ENCODE measurements around the gene KCNN4.
"Not testable (repeated sequence)": the region's sequence is repeated elsewhere in the genome, so short reads cannot be mapped to it uniquely, and the experiment has no call there.

KCNN4 gene

GRCh38 chr19:43780706-43781525, at the start of gene KCNN4:
Gene KCNN4, minus strand, starts transcription at chr19:43780973. Its CDS starts 112 bp downstream, at chr19:43780861.
- peak; percentile 90 for DNase-seq

GRCh38 chr19:43826787-43827754, 46.3 kb upstream of the KCNN4 start, which contains the start of gene ZNF283:
Gene ZNF283, plus strand, starts transcription at chr19:43827321. Its CDS starts 6,184 bp downstream, at chr19:43833505.
- peak; percentile 93 for DNase-seq

- not testable (repeated sequence) for DNase-seq
Measured at GRCh38 chr19:43824572-43824971, 43.8 kb upstream of the KCNN4 start.

DNA sequence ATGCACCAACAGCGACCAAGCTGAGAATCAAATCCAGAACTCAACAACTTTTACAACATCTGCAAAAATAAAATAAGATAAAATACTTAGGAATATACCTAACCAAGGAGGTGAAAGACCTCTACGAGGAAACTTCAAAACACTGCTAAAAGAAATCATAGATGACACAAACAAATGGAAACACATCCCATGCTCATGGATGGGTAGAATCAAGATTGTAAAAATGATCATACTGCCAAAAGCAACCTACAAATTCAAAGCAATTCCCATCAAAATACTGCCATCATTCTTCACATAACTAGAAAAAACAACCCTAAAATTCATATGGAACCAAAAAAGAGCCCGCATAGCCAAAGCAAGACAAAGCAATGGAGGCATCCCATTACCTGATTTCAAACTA, 43.1 kb upstream of the KCNN4 start:
- DNase-seq: not testable (repeated sequence)

- DNase-seq: no peak
Measured at GRCh38 chr19:43820884-43821215, 40.1 kb upstream of the KCNN4 start.

GRCh38 chr19:43820098-43820883, 39.5 kb upstream of the KCNN4 start:
- peak; percentile 72 for DNase-seq

DNA sequence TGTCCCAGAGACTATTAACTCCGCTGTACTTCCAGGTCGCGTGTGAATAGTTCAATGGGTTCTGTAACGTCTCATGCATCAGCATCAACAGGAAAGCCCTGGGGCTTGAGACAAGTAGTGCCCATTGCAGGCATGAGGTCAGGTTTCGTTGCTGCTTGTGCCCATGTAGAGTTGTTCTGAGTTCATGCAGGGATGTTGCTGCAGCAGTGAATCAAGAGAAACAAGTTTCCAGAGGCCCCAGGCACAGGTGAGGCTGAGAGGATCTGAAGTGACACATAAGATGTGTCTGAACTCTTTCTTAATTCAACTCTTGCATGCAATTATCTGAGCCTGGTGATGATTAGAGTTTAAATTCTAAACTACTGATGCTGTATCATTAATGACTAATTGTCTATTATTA, 37.7 kb upstream of the KCNN4 start:
- no peak for DNase-seq

DNA sequence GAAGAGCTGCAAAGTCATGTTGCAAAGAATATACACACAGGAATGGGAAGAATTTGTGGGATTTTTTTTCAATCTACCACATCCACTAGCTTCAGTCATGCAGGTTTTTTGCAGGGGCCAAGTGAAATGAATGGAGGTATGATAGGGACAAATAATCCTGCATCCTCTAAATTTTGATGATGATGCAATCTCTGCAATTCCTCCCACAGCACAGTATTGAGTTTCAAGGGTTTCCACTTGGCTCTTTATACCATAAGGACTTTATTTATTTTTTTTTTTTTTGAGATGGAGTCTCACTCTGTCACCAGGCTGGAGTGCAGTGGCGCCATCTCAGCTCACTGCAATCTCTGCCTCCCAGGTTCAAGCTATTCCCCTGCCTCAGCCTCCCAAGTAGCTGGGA, 36.7 kb upstream of the KCNN4 start:
- DNase-seq: not testable (repeated sequence)

GRCh38 chr19:43814663-43815352, 34.0 kb upstream of the KCNN4 start:
- DNase-seq: no peak

DNA sequence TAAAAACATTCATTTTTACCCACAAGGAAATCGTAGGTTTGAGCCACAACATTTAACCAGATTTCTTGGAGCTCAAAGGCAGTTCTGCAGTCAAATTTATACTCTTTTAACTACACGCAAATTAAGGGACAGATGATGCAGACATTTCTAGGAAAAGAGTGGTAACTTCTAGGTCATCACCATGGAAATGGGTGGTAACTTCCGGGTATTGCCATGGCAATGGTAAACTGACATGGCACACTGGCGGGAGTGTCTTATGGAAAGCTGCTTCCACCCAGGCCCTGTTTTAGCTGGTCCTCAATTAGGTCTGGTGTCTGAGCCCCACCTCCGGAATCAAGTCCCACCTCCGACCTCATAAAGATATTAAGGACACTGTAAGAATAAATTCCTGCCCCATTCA, 31.9 kb upstream of the KCNN4 start:
- no peak for DNase-seq

DNA sequence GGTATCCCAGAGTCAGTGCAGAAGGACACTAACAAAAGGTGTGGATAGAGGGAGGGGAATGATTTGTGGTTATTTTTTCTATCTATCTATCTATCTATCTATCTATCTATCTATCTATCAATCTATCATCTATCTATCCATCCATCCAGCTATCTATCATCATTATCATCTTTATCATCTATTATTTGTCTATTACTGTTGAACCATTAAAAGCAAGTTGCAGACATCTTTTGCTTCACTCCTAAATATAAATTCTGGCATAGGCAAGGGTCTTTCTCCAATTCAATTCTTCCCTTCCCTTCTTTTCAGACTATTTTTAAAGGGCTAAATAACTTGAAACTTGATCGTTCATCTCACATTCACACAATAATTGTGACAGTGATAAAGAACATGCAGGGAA, 31.5 kb upstream of the KCNN4 start:
- no peak for DNase-seq

- no peak for DNase-seq
Measured at GRCh38 chr19:43811837-43812236, 31.1 kb upstream of the KCNN4 start.

DNA sequence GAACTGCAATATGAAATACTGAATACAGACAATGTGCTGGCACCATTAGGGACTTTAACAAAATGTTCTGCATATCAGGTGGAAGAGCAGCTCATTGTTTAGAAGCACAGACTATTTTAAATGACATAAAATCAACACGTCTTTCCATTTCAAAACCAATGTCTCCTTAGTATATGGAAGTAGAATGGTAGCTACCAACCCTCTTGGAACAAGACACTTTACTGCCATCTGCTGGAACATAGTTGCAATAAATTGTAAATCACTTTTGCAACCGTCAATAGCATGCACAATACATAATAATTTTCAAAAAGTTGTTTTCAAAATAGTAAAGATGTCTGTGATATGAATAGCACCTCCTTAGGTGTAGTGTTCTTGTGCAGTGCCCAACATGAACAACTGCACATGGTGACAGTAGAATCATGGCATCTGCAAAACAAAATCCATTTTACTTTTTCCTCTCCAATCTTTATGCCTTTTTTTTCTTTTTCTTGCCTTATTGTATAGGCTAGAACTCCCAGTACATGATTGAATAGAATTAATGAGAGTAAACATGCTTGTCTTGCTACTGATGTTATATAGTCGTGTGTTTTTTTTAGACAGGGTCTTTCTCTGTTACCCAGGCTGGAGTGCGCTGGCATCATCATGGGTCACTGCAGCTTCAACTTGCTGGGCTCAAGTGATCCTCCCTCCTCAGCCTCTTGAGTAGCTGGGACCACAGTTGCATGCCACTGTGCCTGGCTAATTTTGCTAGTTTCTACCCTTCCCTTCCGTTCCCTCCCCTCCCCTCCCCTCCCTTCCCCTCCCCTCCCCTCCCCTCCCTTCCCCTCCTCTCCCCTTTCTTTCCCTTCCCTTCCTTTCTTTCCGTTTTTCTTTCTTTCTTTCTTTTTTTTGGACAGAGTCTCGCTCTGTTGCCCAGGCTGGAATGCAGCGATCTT, 29.3 kb upstream of the KCNN4 start:
- no peak for DNase-seq

GRCh38 chr19:43807651-43808050, 26.9 kb upstream of the KCNN4 start:
- no peak for DNase-seq

- DNase-seq: no peak
Measured at GRCh38 chr19:43806848-43807247, 26.1 kb upstream of the KCNN4 start.

- DNase-seq: not testable (repeated sequence)
Measured at GRCh38 chr19:43806401-43806800, 25.6 kb upstream of the KCNN4 start.

DNA sequence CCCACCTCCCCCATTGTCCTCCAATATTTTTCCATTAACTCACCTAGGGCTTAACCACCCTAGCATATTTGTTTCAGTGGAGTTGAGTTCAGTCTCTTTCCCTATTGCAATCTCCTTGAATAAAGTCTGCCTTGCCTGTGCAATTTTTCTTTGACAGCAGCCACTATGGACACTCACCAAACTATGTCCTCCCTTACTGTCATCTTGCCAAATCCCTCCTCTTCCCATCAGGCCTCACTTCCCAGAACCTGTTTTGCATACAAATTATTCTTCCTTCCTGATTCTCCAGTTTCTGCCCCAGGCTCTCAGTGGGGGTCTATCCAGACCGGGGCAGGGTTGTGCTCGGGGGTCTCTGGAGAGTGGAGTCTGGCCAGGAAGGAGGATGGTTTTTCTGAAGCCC, 23.7 kb upstream of the KCNN4 start:
- DNase-seq: no peak

DNA sequence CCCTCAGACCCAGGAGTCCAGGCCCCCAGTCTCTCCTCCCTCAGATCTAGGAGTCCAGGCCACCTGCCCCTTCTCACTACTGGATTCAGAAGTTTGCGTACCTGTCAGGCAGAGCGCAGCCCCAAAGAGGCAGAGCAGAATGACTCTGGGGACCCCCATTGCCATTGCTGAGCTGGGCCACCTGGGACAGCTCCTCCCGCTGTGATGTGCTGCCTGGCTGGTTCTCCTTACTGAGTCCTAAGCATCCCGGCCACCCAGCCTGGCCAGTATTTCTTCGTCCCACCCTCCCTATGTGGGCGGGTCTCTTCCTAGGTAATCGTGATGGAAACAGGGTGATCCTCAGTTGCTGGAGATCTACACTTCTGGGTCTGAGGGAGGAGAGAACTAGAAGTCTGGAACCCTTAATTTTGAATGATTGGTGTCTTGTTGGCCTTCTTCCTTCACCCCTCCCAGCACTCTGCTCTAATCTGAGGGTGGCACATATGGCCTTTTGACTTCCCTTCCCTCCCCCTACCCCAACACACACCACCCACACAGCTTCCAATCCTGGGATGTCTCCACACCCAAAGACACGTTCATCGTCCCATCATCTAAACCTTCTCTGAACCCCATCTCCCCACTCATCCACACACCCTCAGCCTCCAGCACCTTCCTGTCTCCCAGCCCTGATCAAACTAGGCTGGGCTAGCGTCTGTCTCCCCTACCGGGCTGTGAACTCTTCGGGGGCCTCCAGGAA, 21.6 kb upstream of the KCNN4 start, which contains the start of gene LYPD5:
Gene LYPD5 (minus strand): TSS at position 232 of the 736 bp plus-strand sequence. CDS start 67 bp downstream, at position 165.
- DNase-seq: no peak

- no peak for DNase-seq
Measured at GRCh38 chr19:43799502-43800142, 18.8 kb upstream of the KCNN4 start.

All from activated effector memory CD4-positive, alpha-beta T cell treated with anti-CD3 and anti-CD28 coated beads, Interleukin-2, amount 50 U/mL, for 16 hours (primary cell).